Neural progenitor cell (in vitro differentiated cells): ENCODE measurements around the gene NGFR.

Source experiments
- CTCF ChIP-seq: fragments of 200-600 bp; sonication (generic); IDR thresholded peaks from 2 replicates; pipeline ENCODE4 v1.5.1; 2017; ENCODE audit warnings: antibody characterized with exemption, mild to moderate bottlenecking
- EZH2 ChIP-seq: fragments of 200-600 bp; sonication (generic); IDR thresholded peaks from 2 replicates; pipeline ENCODE4 v1.6.1; 2017; ENCODE audit warnings: antibody characterized with exemption, mild to moderate bottlenecking, moderate library complexity

- TF ChIP-seq CTCF = no peak
- no peak for TF ChIP-seq EZH2
These were observed 15.6 kb downstream of the NGFR start for GRCh38 chr17:49510720-49511110.
